ENCODE data around the gene SMYD1.

Gene SMYD1

GRCh38 chr2:88122141-88122884, 54.7 kb downstream of the SMYD1 start:
- DNase-seq (ENCODE audit: low read depth in 2 of 2) = no peak

DNA sequence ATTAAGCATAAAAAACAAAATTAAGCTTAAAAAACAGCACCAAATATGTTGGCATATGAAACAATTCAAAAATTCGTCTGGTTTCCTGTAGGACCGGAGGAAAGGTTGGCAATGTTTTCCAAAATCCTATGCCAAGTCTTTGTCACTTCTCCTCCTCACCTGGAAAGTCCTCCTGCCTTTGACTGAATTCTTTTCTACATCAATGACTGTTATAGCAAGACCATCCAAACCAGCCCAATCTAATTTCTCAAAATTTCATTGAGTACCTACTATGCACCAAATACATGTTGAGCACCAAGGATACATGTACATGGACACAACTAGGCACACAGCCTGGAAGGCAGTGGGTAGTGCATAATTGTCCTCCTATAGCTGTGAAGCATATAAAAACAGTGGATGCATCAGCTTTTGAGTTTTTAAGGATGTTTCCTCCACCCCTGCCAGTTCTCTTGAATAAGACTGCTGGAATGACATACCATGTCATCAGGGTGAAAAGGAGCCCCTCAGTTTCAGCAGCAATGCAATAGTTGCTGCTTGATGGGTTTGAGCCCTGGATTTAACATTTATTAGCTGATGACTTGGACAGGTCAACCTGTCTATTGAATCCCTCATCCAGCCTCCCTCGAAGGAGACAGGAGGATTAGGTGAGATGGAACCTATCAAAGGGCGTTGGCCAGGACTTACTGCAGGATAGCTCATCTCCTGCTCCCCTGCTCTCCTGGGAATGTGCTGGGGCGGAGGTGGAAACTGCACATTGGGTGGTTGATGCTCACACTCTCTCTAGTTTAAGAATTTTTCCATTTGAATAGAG, 55.7 kb downstream of the SMYD1 start:
- no peak for DNase-seq (ENCODE audit: low read depth in 2 of 2)

DNA sequence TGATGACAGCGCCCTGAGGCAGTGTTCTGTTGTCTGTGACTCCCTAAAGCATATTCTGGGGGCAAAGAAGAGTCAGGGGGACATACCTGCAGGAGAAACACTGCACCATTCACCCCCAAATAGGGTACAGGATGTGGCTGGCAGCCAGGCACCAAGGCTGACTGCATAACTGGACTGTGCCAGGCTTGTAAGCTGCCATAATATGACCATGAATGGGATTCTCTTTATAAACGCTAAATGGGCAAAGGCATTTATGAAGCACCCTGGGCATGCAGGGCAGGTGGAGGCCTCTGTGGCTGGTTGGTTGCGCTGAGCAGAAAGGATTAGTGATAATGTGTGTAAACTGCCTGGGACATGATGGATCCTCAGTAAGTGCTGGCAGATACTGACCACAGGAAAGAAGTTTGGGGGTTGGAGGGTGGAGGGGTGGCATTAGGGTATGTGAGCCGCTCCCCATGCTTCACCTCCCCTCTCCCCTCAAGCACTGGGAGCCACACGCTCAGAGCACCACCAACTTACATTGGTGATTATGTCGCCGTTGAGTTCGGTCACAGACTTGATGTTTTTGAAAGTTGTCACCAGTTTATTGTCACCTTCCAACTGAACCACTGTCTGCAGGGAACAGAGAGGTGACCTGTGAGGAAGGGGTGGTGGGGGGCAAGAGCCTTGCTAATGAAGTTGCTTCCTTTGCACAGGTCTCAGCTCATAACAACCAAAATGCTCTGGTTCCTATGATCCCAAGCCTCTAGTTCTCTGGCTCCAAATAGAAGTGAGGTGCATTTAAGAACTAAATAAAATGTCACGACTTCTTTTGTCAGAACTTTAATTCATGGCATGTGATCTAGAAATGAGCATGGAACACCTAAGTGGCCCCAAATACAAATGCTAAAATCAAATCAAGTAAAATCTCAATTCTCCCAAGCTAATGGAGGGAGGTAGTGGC, 56.6 kb downstream of the SMYD1 start:
- DNase-seq (ENCODE audit: low read depth in 2 of 2) = no peak

DNA sequence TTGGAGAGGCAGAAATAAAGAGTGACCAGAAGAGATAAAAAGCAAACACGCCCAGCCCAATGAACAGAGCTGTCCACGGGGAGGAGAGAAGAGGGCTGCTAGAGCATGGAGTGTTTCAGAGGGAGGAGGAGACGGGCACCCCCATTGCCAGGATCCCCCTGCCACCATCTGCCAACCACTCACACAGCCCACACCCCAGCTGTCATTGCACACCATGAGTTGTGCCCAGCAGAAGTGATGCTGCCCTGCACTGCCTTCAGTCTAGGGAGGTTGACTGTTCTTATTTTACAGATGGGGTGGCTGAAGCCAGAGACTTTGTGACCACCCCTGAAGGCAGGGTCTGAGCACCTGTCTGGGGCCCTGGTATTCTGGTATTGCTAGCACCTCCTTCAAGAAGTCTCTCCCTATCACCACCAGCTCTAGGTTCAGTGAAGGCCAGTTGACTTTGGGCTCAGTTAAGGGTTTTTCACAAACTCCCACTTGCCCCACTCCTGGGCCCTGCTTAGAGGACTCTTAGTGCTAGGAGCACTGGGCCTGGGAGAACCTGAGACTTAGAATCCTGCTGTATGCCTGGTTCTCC, 57.8 kb downstream of the SMYD1 start:
- no peak for DNase-seq (ENCODE audit: low read depth in 2 of 2)

GRCh38 chr2:88125924-88126771, 58.5 kb downstream of the SMYD1 start:
- DNase-seq (ENCODE audit: low read depth in 2 of 2) = no peak

DNA sequence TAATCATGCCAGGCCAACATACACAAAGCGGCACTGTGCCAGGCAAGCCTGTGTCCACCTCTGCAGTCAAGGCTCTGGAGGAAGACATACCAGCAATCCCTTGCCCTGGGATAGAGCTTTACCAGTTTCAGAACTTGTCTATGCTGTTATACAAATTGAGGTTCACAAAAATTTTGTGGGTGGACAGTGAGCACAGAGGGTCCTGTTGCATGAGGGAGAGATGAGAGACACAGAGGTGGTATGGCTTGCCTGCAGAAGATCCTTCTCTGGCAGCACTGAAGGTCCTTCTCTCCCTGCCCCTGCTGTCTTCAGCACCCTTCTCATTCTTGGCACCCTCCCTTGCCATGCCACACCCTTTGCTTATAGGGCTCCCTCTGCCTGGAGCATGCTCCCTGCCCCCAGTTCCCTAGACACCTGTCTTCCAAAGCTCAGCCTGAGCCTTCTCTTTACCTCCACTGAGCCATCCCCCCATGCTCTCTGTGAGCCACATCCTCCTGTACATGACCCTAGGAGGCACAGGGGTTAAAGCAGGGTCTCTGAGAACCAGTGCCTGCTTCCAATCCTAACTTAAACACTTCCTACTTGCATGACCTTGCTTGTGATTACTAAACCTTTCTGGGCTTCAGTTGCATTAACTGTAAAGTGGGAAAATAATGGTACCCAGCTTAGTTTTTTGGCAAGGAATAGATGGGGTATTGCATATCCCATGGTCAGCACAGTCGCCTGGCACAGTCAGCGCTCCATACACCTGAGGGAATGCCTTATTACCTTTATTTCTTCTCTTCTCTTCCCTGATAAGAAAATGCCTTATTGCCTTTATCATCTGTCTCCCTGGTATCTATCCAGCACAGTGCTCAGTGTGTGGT, 59.4 kb downstream of the SMYD1 start:
- no peak for DNase-seq (ENCODE audit: low read depth in 2 of 2)

GRCh38 chr2:88127638-88127887, 59.9 kb downstream of the SMYD1 start:
- DNase-seq (ENCODE audit: low read depth in 2 of 2) = no peak

GRCh38 chr2:88127888-88128653, 60.4 kb downstream of the SMYD1 start, which contains the start of gene FABP1:
TSS of gene FABP1 (minus strand) at chr2:88128062. CDS start at chr2:88128017, 45 bp downstream.
- no peak for DNase-seq (ENCODE audit: low read depth in 2 of 2)

DNA sequence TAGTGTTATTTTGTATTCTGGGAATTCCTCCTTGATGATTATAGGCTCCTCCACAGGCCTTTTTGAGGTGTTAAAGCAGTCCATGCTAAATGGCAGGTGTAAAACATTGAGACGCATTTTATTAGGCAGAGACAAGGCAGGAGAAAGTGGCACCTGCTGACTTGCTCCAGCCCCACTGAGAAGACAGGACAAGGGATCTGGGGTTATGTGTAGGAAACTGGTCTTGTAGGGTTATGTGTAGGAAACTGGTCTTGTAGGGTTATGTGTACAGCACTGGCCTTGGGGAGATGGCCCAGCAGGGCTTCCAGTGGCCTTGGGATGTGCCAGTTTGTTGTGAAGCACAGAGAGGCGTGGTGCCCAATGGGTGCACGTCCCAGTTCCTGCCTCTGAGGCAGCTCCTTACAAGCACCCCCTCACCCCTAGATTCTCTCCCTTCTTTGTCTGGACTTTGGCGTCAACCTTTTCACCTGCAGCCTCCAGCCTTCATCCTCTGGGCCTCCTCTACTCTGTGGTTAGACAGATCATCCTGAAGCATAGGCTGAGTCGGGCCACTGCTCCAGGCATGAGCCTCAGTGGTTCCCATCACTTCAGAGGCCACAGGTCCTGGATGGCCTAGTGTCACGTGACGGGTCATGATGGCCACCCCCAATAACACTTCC, 61.2 kb downstream of the SMYD1 start:
- no peak for DNase-seq (ENCODE audit: low read depth in 2 of 2)

- no peak for DNase-seq (ENCODE audit: low read depth in 2 of 2)
These were observed 61.8 kb downstream of the SMYD1 start for GRCh38 chr2:88129313-88129959.

DNA sequence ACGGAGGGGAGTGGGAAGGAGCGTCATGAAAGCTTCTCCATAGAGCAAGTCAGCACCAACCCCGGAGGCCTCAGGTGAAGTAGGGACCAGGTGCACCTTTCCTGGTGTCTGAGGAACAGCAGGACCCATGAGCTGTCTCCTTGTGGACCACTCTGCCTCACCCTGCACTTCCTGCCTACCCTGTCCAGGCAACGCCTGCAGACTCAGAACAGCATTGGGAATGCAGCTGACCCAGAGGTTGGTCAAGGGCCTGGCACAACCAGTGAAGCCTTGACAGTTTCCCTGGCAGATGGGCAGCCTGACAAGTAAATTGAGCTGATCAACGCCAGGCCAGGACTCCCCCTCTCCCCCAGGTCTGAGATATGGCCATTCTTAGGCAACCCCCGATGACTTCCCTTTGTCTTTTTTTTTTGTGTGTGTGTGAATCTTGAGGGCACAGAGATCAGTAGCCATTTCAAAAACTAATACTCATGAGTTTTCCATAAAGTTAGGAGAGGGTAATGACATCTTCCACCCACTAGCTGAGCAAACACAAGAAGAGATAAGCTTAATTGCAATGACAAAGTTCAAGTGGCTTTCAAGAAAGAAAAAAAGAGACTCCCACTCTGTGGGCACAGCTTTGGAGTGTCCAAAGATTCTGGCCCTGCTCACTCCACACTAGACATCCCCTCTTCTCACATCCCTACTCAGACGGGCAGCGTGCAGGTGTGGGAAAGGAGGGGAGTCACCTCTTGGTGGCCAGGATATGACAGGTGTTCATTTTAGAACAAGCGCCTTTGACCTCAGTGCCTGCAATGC, 63.8 kb downstream of the SMYD1 start:
- DNase-seq (ENCODE audit: low read depth in 2 of 2) = no peak

- no peak for DNase-seq (ENCODE audit: low read depth in 2 of 2)
These were observed 64.4 kb downstream of the SMYD1 start for GRCh38 chr2:88131999-88132368.

DNA sequence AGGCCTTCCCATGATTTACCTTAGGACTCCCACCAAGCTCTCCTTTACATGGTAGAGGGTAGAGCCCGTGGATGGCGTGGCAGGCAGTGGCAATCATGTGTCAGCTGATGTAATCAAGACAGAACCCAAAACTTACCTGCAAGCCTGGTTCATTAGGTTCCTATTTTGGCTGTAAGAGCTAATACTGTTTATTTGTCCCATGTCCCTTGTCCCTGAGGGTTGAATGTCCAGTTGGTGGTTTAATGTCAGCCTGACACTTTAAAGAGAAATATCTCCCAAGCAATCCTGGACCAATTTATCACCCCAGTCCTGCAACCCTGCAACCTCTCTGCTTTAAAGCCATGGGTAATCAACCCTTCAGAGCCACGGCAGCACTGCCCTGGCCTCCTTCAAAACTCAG, 66.2 kb downstream of the SMYD1 start:
- DNase-seq (ENCODE audit: low read depth in 2 of 2) = no peak

- no peak for DNase-seq (ENCODE audit: low read depth in 2 of 2)
These were observed 69.2 kb downstream of the SMYD1 start for GRCh38 chr2:88136817-88137216.

DNA sequence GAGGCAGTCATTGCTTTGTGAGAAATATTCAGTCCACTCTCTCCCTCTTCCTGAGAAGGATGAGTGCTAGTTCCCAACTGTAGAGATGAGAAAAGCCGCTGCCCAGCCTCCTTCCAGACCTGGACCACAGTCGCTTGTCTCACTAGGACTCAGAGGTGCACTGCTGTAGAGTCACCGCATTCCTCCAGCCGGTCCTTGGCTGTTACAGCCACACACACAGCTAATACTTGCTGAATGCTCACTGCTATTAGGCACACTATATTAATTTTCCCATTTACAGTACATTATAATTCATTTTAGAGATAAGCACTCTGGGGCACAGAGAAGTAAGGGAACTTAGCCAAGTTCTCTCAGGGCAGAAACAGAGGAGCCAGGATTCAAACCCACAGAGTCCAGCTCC, 70.2 kb downstream of the SMYD1 start:
- DNase-seq (ENCODE audit: low read depth in 2 of 2) = no peak

GRCh38 chr2:88139203-88139702, 71.6 kb downstream of the SMYD1 start:
- no peak for DNase-seq (ENCODE audit: low read depth in 2 of 2)

DNA sequence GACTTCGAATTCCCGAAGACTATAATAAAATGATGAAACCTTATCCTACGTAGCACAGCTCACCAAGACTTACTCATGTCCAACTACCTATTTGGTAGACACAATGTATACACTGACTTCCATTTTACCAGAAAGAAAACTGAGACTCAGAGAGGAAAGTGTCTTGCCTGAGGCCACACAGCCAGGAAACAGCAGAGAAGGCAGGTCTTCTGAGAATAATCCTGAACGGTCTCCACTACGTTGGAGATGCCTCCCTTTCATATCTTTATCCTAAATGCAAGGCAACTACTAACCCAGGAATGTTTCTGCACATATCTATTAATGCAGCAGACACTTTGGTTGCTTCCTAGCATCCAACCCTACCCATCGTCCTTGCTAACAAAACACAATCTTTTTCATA, 72.2 kb downstream of the SMYD1 start:
- DNase-seq (ENCODE audit: low read depth in 2 of 2) = no peak

Measured in fibroblast of skin of left quadriceps (primary cell).